HUES6 (cell line): ENCODE results near the gene IGLL5.

Source experiments
- H3K27ac ChIP-seq: 2 replicates; pipeline ENCODE4 v1.7.0; 2013; ENCODE audit warnings: low read depth, mild to moderate bottlenecking, low read length, inconsistent platforms
- H3K27me3 ChIP-seq: 2 replicates; pipeline ENCODE4 v1.6.1; 2013; ENCODE audit warnings: low read length; ENCODE audit not compliant: control insufficient read depth, insufficient read depth
- H3K36me3 ChIP-seq: 2 replicates; pipeline ENCODE4 v1.6.1; 2013; ENCODE audit warnings: low read length; ENCODE audit not compliant: control insufficient read depth, insufficient read depth
- H3K4me1 ChIP-seq: 2 replicates; pipeline ENCODE4 v1.6.1; 2013; ENCODE audit warnings: low read length; ENCODE audit not compliant: control insufficient read depth, insufficient read depth
- H3K4me3 ChIP-seq: 2 replicates; pipeline ENCODE4 v1.5.1; 2013; ENCODE audit warnings: low read depth, low read length
- H3K9ac ChIP-seq: one replicate; pipeline ENCODE4 v1.6.1; 2013; ENCODE audit warnings: mild to moderate bottlenecking, low read length
- H3K9me3 ChIP-seq: 2 replicates; pipeline ENCODE4 v1.6.1; 2013; ENCODE audit warnings: low read depth, low read length; ENCODE audit not compliant: control insufficient read depth, insufficient read depth

The IGLL5 gene

DNA sequence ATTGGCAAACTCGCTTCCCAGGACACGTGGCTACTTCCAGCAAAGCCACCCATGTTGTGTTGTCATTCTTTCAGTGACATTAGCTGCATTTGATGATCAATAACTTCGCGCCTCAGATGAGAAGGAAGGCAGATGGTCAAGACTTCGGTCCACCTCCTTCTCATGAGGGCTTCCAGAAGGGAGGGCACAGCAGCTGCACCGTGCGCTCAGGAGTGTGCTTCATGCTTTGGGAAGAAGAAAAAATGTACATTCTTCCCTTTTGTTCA, 25.3 kb downstream of the IGLL5 start:
- Histone ChIP-seq H3K27ac (no peak overlapping the region), H3K36me3 (no peaks in the 10 kb centered on the region), H3K9me3 (no peaks in the 10 kb centered on the region), H3K4me3 (no peak overlapping the region), H3K27me3 (peaks cover 96% of the 10 kb centered on the region), H3K9ac (no peak overlapping the region), H3K4me1 (no peaks in the 10 kb centered on the region)

DNA sequence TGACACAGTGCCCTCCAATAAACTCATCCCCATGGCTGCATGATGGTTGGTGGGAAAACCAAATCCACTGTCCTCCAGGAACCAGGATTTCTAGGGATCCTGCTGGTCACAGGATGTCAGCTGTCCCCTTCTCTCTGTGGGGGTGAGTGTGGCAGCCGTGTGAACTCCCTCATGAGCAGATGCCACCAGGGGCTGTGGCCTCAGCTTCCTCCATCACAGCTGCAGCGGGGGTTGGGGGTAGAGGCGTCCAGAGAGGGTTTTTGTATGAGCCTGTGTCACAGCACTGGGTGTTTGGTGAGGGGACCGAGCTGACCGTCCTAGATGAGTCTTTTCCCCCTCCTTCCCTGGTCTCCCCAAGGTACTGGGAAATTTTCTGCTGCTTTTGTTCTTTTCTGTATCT, 26.4 kb downstream of the IGLL5 start:
- Histone ChIP-seq H3K36me3 (no peaks in the 10 kb centered on the region), H3K27me3 (peaks cover 93% of the 10 kb centered on the region), H3K9me3 (no peaks in the 10 kb centered on the region), H3K4me3 (no peak overlapping the region), H3K9ac (no peak overlapping the region), H3K4me1 (no peaks in the 10 kb centered on the region), H3K27ac (no peak overlapping the region)

DNA sequence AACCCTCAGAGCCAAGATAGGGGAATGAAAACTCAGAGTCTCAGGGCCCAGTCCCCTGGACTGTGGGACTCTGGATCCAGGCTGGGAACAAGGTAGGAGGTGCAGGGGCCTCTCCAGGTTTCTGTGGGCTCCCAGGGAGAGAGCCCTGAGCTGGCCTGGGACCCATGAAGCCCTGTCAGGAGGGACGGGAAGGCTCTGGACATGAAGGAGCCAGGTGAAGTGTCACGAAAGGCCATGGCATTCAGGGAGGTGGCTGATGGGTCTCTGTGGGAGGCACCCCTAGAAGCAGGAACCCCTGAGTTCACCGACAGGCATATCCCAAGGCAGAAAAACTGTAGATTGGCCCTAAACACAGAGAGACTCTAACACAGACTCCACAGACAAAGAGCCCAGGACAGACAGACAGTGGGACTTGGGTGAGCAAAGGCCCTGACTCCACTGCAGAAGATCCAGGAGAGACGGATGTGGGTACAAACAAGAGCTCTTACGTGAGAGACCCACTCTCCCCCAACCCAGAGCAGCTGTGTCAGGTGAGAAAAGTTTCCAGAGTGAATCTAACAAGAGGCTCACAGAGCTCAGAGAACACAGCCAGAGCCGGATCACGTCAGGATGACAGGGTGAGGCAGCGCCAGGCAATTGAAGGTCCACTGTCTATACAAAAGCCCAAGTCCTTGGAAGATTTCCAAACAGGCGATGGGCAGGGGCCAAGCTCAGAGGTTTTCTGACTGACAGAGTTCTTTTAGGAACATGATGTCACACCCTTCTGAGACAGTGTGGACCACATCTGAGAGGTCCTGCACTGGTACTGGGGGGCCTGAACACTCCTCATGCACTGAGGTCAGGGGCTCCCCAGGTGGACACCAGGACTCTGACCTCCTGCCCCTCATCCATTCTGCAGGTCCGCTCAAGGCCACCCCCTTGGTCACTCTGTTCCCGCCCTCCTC, 27.4 kb downstream of the IGLL5 start:
- Histone ChIP-seq H3K4me1 (no peaks in the 10 kb centered on the region), H3K27ac (no peak overlapping the region), H3K36me3 (no peaks in the 10 kb centered on the region), H3K9ac (no peak overlapping the region), H3K4me3 (no peak overlapping the region), H3K27me3 (peaks cover 90% of the 10 kb centered on the region), H3K9me3 (no peaks in the 10 kb centered on the region)

DNA sequence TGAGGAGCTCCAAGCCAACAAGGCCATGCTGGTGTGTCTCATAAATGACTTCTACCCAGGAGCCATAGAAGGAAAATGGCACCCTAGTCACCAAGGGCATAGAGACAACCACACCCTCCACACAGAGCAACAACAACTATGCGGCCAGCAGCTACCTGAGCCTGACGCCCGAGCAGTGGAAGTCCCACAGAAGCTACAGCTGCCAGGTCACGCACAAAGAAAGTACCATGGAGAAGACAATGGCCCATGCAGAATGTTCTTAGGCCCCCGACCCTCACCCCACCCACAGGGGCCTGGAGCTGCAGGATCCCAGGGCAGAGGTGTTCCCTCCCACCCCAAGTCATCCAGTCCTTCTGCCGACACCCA, 28.0 kb downstream of the IGLL5 start:
- Histone ChIP-seq H3K36me3 (no peaks in the 10 kb centered on the region), H3K27ac (no peak overlapping the region), H3K27me3 (peaks cover 90% of the 10 kb centered on the region), H3K4me1 (no peaks in the 10 kb centered on the region), H3K4me3 (no peak overlapping the region), H3K9me3 (no peaks in the 10 kb centered on the region), H3K9ac (no peak overlapping the region)

DNA sequence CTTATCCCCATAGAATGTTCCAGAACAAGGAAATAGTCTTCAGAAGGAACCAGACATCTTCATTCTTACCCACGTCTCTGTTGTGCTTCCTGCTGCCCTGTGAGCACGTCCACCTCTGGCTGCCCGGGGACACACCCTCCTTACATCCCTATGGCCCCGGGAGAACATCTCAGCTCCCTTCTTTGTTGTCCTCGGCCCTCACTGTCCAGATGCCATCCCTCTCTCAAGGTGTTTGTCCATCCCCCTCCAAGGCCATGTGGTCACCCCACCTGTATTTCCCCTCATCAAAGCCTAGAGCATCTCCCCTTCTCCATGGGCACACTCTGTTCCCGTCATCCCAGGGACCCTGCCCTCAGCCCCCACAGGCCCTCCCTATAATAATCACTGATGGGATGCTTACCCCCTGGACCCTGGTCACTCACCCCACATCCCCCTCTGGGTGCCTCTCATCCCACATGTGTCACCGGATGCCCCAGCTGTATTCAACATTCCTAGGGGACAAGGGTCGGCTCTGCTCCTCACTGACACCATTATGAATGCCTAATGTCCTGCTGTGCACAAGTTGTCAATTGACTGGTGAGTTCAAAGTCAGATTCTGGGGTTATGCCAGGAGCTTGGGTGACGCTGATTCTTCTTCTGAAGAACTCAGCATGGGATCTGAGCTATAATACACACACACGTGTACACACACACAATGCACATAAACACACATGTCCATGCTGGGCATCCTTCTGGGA, 28.8 kb downstream of the IGLL5 start:
- Histone ChIP-seq H3K9ac (no peak overlapping the region), H3K27ac (no peak overlapping the region), H3K4me3 (no peak overlapping the region), H3K36me3 (no peaks in the 10 kb centered on the region), H3K27me3 (peaks cover 88% of the 10 kb centered on the region), H3K9me3 (no peaks in the 10 kb centered on the region), H3K4me1 (no peaks in the 10 kb centered on the region)

DNA sequence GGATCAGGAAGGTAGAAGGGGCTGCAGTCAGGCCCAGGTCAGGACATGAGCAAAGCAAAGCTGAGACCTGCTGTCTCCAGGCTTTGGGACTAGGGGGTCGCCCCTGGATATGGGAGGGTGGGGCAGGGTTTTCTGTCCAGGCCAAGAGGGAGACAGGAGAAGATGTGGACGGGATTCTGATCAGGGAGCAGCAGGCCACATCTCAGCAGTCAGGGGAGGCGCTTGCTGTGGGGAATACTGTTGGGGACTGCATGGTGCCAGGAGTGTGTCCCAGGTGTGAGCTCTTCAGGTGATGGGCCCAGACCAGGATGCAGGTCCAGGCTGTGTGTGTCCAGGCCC, 29.3 kb downstream of the IGLL5 start:
- H3K27me3 ChIP-seq = peaks cover 87% of the 10 kb centered on the region
- H3K27ac ChIP-seq = no peak overlapping the region
- no peak overlapping the region for H3K4me3 ChIP-seq
- no peaks in the 10 kb centered on the region for H3K9me3 ChIP-seq
- H3K9ac ChIP-seq = no peak overlapping the region
- H3K4me1 ChIP-seq = no peaks in the 10 kb centered on the region
- no peaks in the 10 kb centered on the region for H3K36me3 ChIP-seq

DNA sequence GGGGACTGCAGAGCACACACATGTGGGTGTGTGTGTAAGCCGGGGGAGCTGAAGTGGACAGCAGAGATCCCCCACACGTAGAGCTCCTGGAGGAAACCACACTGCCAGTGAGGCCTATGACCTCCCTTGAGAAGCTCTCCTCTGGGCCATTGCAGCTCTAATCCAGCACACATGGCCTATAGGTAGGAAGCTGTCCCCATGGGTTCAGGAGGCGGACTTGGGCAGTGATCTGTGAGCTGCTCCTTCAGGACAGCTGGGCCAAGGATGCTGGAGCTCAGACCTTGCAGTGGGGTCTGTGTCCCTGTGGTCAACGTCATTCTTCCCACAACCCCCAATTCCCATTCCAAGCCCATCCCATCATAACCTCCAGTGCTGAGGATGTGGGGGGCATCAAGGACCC, 29.8 kb downstream of the IGLL5 start:
- Histone ChIP-seq H3K4me3 (no peak overlapping the region), H3K36me3 (no peaks in the 10 kb centered on the region), H3K9me3 (no peaks in the 10 kb centered on the region), H3K9ac (no peak overlapping the region), H3K27me3 (peaks cover 86% of the 10 kb centered on the region), H3K27ac (no peak overlapping the region), H3K4me1 (no peaks in the 10 kb centered on the region)

DNA sequence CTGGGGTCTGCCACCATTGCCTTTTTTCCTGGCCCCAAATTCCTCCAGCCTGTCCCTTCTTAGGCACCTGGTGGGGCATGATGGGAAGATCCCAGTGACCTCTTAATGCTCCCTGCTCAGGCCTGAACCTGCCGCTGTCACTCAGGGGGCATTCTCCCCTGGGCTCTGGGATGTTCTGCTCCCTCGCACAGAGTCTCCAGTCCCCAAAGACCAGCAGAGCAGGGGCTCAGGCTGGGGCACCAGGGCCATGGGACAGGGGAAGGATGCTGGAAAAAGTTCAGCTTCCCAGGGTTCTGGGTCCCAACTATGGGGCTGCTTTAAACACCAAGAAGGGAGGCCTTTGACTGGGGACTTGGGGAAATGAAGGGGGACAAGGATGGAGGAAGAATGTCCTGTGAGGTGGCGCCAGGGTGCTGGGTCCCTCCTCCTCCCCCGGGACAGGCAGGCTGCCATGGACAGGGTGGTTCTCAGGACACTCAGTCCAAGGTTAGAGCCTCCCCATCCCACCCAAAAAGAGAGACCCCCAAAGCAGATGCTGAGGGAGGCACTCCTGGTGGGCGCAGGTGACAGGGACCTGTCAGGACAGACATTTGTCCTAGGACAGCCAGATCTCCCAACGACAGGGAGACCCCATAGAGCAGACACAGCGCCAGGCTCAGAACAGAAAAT, 30.8 kb downstream of the IGLL5 start:
- no peaks in the 10 kb centered on the region for H3K9me3 ChIP-seq
- H3K9ac ChIP-seq = no peak overlapping the region
- H3K4me3 ChIP-seq = no peak overlapping the region
- H3K27ac ChIP-seq = no peak overlapping the region
- peaks cover 77% of the 10 kb centered on the region for H3K27me3 ChIP-seq
- no peaks in the 10 kb centered on the region for H3K4me1 ChIP-seq
- H3K36me3 ChIP-seq = no peaks in the 10 kb centered on the region

DNA sequence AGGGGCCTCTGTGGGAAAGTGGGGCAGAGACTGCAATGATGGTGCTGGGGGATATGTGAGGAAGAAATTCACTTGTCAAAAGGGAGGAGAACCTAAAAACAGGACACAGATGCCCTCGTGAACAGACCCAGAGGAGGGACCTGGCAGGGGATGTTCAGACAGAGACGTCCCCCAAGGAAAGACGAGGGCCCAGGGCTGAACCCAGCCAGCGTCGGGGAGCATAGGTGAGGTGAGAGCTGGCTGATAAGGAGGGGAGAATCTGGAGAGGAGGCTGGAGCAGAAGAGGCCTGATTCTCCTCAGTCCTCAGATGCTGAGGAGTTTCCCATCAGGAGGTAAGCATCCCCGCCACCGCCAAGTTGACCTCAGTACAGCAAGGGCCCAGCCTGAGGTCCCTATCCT, 31.4 kb downstream of the IGLL5 start:
- Histone ChIP-seq H3K9ac (no peak overlapping the region), H3K36me3 (no peaks in the 10 kb centered on the region), H3K9me3 (no peaks in the 10 kb centered on the region), H3K27ac (no peak overlapping the region), H3K4me1 (no peaks in the 10 kb centered on the region), H3K27me3 (peaks cover 74% of the 10 kb centered on the region), H3K4me3 (no peak overlapping the region)

DNA sequence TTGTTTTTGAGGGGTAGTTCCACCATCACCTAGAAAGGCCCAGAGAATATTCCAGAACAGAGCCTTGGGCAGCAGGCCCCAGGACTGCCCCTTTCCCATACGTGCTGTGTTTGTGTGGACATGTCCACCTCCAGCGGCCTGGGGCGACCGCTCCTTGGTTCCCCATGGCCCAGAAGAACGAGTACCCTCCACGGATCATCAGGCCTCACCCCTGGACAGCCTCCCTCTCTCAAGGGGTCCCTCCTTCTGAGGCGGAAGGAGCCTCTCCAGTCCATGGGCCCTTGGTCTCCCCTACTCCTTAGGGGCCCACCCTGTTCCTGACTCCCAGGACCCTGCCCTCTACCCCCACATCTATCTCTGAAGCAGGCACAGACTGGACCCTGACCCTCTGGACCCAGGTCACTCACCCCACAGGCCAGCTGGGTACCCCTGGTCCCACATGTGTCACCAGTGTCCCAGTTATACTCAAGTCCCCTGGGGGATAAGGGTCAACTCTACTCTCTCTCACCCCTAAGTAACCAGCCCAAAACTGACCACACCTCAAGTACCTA, 32.6 kb downstream of the IGLL5 start:
- no peaks in the 10 kb centered on the region for H3K36me3 ChIP-seq
- H3K4me1 ChIP-seq = 0 out of 2 replicates have a peak, but pooled peaks cover 2% of the 10 kb centered on the region
- no peak overlapping the region for H3K27ac ChIP-seq
- H3K9ac ChIP-seq = no peak overlapping the region
- no peak overlapping the region for H3K4me3 ChIP-seq
- H3K9me3 ChIP-seq = no peaks in the 10 kb centered on the region
- peaks cover 66% of the 10 kb centered on the region for H3K27me3 ChIP-seq
